HepG2 (cell line): ENCODE data around the gene MAPK1. TPM values are rescaled to one million over a fixed set of nuclear protein-coding genes. Genes with fewer than 3 reads are reported as not detected.
A peak's percentile ranks its signal among the peaks of the same experiment; 100 is the strongest.

Experiments
- ATF1 ChIP-seq: IDR thresholded peaks from 2 replicates; pipeline ENCODE4 v1.6.1; 2016; ENCODE audit warnings: mild to moderate bottlenecking, control low read depth
- ATRX ChIP-seq: sonication (generic); formaldehyde crosslinking; IDR thresholded peaks from 2 replicates; pipeline ENCODE4 v1.4.0; 2020; ENCODE audit warnings: missing genetic modification reagents, borderline replicate concordance
- EEA1 ChIP-seq: sonication (generic); formaldehyde crosslinking; IDR thresholded peaks from 2 replicates; pipeline ENCODE4 v1.5.1; 2020; ENCODE audit warnings: mild to moderate bottlenecking, missing genetic modification reagents, borderline replicate concordance
- EHMT2 ChIP-seq: fragments of 200-600 bp; sonication (generic); IDR thresholded peaks from 2 replicates; pipeline ENCODE4 v1.7.0; 2017; ENCODE audit warnings: antibody characterized with exemption, low read depth, low read length, borderline replicate concordance
- EP300 ChIP-seq, 3 experiments: sonication (generic) in 1 of 3; formaldehyde crosslinking in 1 of 3; IDR thresholded peaks; 2 replicates each; pipeline versions ENCODE4 v1.5.1 to v1.6.1; 2011 to 2020; ENCODE audit warnings: low read depth in 2 of 3, low read length in 2 of 3, borderline replicate concordance in 1 of 3, improper control_type of control experiment in 1 of 3, mild to moderate bottlenecking in 1 of 3, missing genetic modification reagents in 1 of 3, moderate library complexity in 1 of 3
- HOXD1 ChIP-seq: sonication (generic); formaldehyde crosslinking; IDR thresholded peaks from 2 replicates; pipeline ENCODE4 v1.5.0; 2020; ENCODE audit warnings: missing genetic modification reagents
- KAT7 ChIP-seq: IDR thresholded peaks from 2 replicates; pipeline ENCODE4 v1.6.1; 2018; ENCODE audit warnings: borderline replicate concordance, missing compliant biosample characterization
- NFIB ChIP-seq: sonication (generic); formaldehyde crosslinking; IDR thresholded peaks from 2 replicates; pipeline ENCODE4 v1.9.0; 2021; ENCODE audit warnings: missing genetic modification reagents, mild to moderate bottlenecking, borderline replicate concordance
- NKX3-1 ChIP-seq: sonication (generic); formaldehyde crosslinking; IDR thresholded peaks from 2 replicates; pipeline ENCODE4 v1.5.0; 2020; ENCODE audit warnings: missing genetic modification reagents
- PAX8 ChIP-seq: sonication (generic); formaldehyde crosslinking; IDR thresholded peaks from 2 replicates; pipeline ENCODE4 v1.8.0; 2022; ENCODE audit warnings: mild to moderate bottlenecking, missing genetic modification reagents, borderline replicate concordance
- SETDB1 ChIP-seq: sonication (generic); formaldehyde crosslinking; IDR thresholded peaks from 2 replicates; pipeline ENCODE4 v1.5.1; 2020; ENCODE audit warnings: missing genetic modification reagents, mild to moderate bottlenecking, borderline replicate concordance
- XRCC5 ChIP-seq: fragments of 200-400 bp; formaldehyde crosslinking; optimal IDR thresholded peaks from 2 replicates; pipeline ENCODE3; 2017; ENCODE audit warnings: mild to moderate bottlenecking, low read length
- ZNF3 ChIP-seq: IDR thresholded peaks from 2 replicates; pipeline ENCODE4 v1.7.0; 2017; ENCODE audit warnings: inconsistent platforms
- ZNF430 ChIP-seq: sonication (generic); formaldehyde crosslinking; IDR thresholded peaks from 2 replicates; pipeline ENCODE4 v1.9.0; 2021; ENCODE audit warnings: mild to moderate bottlenecking, missing genetic modification reagents
- polyA plus RNA-seq, 8 experiments: library from polyadenylated mRNA; depleted of rRNA in 3 of 8; stranded (reverse) in 7 of 8; unstranded in 1 of 8; fragments of >200 nt; fragmentation: Illumina TruSeq in 4 of 8; extraction: Trizol in 4 of 8; gene quantifications; 2 replicates each; pipeline versions ENCODE4 v1.2.1 to v1.2.3, GENCODE V29; 2011 to 2016; ENCODE audit warnings: low read depth in 4 of 8, missing spikeins in 1 of 8, mixed read lengths in 1 of 8; ENCODE audit not compliant: insufficient read depth in 1 of 8
- total RNA-seq, 5 experiments: library from RNA; depleted of rRNA; stranded (reverse); fragments of >200 nt; fragmentation: Illumina TruSeq; extraction: Trizol; gene quantifications; 2 replicates each; pipeline ENCODE4 v1.2.3, GENCODE V29; 2016; ENCODE audit warnings: low read depth in 1 of 5
- TF ChIP-seq, protein P1 (sequence below): sonication (generic); formaldehyde crosslinking; IDR thresholded peaks from 2 replicates; pipeline ENCODE4 v1.4.0; 2020; ENCODE audit warnings: mild to moderate bottlenecking, missing genetic modification reagents, borderline replicate concordance
- TF ChIP-seq, protein P2 (sequence below): sonication (generic); formaldehyde crosslinking; IDR thresholded peaks from 2 replicates; pipeline ENCODE4 v1.4.0; 2020; ENCODE audit warnings: mild to moderate bottlenecking, missing genetic modification reagents
- TF ChIP-seq, protein P3 (sequence below): sonication (generic); formaldehyde crosslinking; IDR thresholded peaks from 2 replicates; pipeline ENCODE4 v1.5.0; 2020; ENCODE audit warnings: missing genetic modification reagents, mild to moderate bottlenecking, borderline replicate concordance
- TF ChIP-seq, protein P4 (sequence below): conservative IDR thresholded peaks from 2 replicates; pipeline ENCODE4 v1.6.1; 2018; ENCODE audit warnings: missing genetic modification reagents
- TF ChIP-seq, protein P5 (sequence below): sonication (generic); formaldehyde crosslinking; IDR thresholded peaks from 2 replicates; pipeline ENCODE4 v1.8.0; 2022; ENCODE audit warnings: missing genetic modification reagents, mild to moderate bottlenecking, inconsistent platforms, borderline replicate concordance

Gene MAPK1
- total and polyA plus RNA-seq, 2 of the 13 experiments (the other 11 are each of a cell fraction or from before 2014, with no cell fraction given): 107 to 114 TPM

DNA sequence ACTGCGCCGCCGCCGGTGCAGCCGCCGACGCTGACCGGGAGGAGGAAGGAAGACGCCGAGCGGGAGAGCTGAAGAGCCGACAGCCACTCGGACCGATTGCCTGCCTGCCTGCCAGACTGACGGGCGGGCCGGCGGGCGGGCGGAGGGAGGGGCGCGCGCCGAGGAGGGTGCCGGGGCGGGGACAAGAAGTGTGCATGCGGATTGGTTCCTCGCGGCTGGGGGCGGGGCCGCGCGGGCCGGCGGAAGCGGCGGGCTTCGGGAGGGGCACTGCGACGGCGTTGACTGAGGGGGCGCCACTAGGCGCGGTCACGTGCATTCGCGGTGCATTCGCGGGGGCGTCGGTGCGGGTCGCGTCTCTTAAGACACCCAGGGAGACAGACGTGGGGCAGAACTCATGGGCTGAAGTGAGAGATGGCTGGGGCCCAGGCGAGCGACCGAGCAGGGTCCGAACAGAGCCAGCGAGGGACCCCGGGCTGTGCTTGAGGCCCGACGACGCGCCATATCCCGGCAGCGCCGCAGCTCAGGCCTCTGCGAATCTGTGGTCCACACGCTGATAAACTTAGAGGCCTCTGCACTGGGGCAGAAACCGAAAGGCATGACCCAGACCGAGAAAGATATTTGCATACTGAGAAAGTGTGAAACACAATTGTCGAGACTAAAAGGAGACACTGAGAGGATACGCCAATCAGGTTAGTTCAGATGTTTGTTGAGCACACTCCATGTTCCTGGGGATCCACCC, at the start of gene MAPK1 (continued):
- TF ChIP-seq, protein P1, sequence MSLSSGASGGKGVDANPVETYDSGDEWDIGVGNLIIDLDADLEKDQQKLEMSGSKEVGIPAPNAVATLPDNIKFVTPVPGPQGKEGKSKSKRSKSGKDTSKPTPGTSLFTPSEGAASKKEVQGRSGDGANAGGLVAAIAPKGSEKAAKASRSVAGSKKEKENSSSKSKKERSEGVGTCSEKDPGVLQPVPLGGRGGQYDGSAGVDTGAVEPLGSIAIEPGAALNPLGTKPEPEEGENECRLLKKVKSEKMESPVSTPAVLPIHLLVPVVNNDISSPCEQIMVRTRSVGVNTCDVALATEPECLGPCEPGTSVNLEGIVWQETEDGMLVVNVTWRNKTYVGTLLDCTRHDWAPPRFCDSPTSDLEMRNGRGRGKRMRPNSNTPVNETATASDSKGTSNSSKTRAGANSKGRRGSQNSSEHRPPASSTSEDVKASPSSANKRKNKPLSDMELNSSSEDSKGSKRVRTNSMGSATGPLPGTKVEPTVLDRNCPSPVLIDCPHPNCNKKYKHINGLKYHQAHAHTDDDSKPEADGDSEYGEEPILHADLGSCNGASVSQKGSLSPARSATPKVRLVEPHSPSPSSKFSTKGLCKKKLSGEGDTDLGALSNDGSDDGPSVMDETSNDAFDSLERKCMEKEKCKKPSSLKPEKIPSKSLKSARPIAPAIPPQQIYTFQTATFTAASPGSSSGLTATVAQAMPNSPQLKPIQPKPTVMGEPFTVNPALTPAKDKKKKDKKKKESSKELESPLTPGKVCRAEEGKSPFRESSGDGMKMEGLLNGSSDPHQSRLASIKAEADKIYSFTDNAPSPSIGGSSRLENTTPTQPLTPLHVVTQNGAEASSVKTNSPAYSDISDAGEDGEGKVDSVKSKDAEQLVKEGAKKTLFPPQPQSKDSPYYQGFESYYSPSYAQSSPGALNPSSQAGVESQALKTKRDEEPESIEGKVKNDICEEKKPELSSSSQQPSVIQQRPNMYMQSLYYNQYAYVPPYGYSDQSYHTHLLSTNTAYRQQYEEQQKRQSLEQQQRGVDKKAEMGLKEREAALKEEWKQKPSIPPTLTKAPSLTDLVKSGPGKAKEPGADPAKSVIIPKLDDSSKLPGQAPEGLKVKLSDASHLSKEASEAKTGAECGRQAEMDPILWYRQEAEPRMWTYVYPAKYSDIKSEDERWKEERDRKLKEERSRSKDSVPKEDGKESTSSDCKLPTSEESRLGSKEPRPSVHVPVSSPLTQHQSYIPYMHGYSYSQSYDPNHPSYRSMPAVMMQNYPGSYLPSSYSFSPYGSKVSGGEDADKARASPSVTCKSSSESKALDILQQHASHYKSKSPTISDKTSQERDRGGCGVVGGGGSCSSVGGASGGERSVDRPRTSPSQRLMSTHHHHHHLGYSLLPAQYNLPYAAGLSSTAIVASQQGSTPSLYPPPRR: no peak
- TF ChIP-seq, protein P2, sequence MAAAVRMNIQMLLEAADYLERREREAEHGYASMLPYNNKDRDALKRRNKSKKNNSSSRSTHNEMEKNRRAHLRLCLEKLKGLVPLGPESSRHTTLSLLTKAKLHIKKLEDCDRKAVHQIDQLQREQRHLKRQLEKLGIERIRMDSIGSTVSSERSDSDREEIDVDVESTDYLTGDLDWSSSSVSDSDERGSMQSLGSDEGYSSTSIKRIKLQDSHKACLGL: peak; percentile 78
- TF ChIP-seq ATF1 (no peak), KAT7 (peak; percentile 90; the same call in 1 of the 2 replicates), XRCC5 (no peak), HOXD1 (peak; percentile 80; the same call in 1 of the 2 replicates), NFIB (CRISPR knock-in tag) (no peak), EHMT2 (no peak), EEA1 (CRISPR knock-in tag) (peak; percentile 79; the same call in 1 of the 2 replicates), EP300 (IDR thresholded peaks at IDR 0.05; ENCODE audit: low read depth in 2 of 2, low read length in 2 of 2) (0 out of 4 replicates have a peak, but pooled peaks of 1 of the 2 experiments have one; percentile 3), EP300 (CRISPR knock-in tag; IDR thresholded peaks at IDR 0.05; ENCODE audit: borderline replicate concordance) (peak; percentile 30; the same call in 1 of the 2 replicates), ZNF430 (peak; percentile 52; the same call in 1 of the 2 replicates), SETDB1 (CRISPR knock-in tag) (no peak), NKX3-1 (CRISPR knock-in tag) (peak; percentile 77; the same call in 1 of the 2 replicates), ZNF3 (CRISPR knock-in tag) (no peak), PAX8 (CRISPR knock-in tag) (no peak), ATRX (CRISPR knock-in tag) (no peak)
- TF ChIP-seq, protein P3, sequence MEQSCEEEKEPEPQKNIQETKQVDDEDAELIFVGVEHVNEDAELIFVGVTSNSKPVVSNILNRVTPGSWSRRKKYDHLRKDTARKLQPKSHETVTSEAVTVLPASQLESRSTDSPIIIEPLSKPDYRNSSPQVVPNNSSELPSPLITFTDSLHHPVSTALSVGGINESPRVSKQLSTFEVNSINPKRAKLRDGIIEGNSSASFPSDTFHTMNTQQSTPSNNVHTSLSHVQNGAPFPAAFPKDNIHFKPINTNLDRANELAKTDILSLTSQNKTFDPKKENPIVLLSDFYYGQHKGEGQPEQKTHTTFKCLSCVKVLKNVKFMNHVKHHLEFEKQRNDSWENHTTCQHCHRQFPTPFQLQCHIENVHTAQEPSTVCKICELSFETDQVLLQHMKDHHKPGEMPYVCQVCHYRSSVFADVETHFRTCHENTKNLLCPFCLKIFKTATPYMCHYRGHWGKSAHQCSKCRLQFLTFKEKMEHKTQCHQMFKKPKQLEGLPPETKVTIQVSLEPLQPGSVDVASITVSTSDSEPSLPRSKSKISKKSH (CRISPR knock-in tag): no peak
- TF ChIP-seq, protein P4, sequence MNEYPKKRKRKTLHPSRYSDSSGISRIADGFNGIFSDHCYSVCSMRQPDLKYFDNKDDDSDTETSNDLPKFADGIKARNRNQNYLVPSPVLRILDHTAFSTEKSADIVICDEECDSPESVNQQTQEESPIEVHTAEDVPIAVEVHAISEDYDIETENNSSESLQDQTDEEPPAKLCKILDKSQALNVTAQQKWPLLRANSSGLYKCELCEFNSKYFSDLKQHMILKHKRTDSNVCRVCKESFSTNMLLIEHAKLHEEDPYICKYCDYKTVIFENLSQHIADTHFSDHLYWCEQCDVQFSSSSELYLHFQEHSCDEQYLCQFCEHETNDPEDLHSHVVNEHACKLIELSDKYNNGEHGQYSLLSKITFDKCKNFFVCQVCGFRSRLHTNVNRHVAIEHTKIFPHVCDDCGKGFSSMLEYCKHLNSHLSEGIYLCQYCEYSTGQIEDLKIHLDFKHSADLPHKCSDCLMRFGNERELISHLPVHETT: peak; percentile 80
- TF ChIP-seq, protein P5, sequence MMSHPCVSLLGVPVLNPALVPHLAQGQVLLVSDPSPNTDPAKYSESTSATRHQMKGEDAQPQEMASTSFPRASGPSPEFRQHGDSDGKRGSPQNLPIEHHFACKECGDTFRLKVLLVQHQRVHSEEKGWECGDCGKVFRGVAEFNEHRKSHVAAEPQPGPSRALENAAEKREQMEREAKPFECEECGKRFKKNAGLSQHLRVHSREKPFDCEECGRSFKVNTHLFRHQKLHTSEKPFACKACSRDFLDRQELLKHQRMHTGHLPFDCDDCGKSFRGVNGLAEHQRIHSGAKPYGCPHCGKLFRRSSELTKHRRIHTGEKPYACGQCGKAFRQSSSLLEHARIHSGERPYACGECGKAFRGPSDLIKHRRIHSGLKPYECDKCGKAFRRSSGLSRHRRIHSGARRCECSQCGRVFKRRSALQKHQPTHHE: no peak
